ENCODE results near the gene RAPGEF5. TPM values are rescaled to one million over a fixed set of nuclear protein-coding genes. Genes with fewer than 3 reads are reported as not detected.

RAPGEF5 gene
- total and polyA plus RNA-seq, 4 donors = 16.1 to 308 (median 61.4) TPM

DNA sequence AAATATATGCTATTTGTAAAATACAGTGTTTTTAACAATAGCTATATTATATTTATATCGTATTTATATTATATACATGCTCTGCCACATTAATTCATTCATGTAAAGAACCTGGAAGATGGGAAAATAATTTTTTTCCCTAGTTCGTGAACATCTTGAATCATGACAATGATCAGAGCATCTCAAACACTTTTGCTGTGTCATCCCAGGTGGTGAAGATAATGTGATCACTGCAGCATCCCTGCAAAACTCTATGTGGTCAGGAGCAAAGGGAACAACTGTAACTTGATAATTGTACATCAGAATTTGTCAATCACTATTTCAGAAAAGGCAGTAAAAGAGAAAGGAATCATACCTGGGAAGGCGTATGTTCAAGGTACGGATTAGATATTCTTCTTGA is 39.3 kb downstream of the RAPGEF5 start:
- no peak overlapping the region for H3K4me3 ChIP-seq
- no peak for DNase-seq

DNA sequence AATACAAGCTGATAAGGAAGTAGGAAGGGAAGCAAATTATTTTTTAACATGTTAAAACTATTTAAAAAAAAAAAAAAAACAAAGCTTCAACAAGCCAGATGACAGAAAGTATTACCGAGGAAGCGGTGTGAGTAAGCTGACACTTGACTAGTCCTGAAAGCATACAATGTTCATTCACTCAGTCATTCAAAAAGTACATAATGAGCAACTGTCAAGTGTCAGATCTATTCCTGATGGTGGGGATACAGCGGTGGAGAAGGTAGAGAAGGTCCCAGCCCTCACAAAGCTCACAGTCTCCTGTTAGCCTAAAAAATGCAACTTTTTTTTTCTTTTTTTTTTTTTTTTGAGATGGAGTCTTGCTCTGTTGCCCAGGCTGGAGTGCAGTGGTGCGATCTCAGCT is 40.0 kb downstream of the RAPGEF5 start:
- Histone ChIP-seq H3K4me1 (ENCODE audit: control insufficient read depth in 5 of 5, insufficient read depth in 5 of 5, low read length in 5 of 5) (peaks cover 0 to 2% (median 0%) of the 10 kb centered on the region in 5 donors), H3K9me3 (ENCODE audit: control insufficient read depth in 4 of 4, insufficient read depth in 3 of 4, low read length in 3 of 4) (no peaks in the 10 kb centered on the region), H3K27me3 (ENCODE audit: control insufficient read depth in 3 of 3, insufficient read depth in 3 of 3, low read length in 2 of 3) (no peaks in the 10 kb centered on the region), H3K9ac (ENCODE audit: insufficient read depth in 1 of 2, low read length in 2 of 2) (no peak overlapping the region), H3K27ac (ENCODE audit: low read depth in 1 of 2, low read length in 1 of 2) (no peak overlapping the region), H3K36me3 (ENCODE audit: control insufficient read depth in 4 of 4, insufficient read depth in 4 of 4, low read length in 4 of 4) (peaks cover 0 to 1% (median 0%) of the 10 kb centered on the region in 4 donors), H3K4me3 (no peak overlapping the region)
- DNase-seq (no peak), ATAC-seq (ENCODE audit: insufficient read depth, low FRiP score) (no peak)
- TF ChIP-seq, protein P1, sequence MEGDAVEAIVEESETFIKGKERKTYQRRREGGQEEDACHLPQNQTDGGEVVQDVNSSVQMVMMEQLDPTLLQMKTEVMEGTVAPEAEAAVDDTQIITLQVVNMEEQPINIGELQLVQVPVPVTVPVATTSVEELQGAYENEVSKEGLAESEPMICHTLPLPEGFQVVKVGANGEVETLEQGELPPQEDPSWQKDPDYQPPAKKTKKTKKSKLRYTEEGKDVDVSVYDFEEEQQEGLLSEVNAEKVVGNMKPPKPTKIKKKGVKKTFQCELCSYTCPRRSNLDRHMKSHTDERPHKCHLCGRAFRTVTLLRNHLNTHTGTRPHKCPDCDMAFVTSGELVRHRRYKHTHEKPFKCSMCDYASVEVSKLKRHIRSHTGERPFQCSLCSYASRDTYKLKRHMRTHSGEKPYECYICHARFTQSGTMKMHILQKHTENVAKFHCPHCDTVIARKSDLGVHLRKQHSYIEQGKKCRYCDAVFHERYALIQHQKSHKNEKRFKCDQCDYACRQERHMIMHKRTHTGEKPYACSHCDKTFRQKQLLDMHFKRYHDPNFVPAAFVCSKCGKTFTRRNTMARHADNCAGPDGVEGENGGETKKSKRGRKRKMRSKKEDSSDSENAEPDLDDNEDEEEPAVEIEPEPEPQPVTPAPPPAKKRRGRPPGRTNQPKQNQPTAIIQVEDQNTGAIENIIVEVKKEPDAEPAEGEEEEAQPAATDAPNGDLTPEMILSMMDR (IDR thresholded peaks at IDR 0.05; ENCODE audit: control extremely low read depth, extremely low read depth) = no peak
- 89 to 91% methylated on average over 4 of the region's 4 CpGs for WGBS, 2 donors

More for the DNA sequence above, 39.3 kb downstream of the RAPGEF5 start:
- TF ChIP-seq, protein P1 (IDR thresholded peaks at IDR 0.05; ENCODE audit: control extremely low read depth, extremely low read depth) = no peak
- Histone ChIP-seq H3K9ac (ENCODE audit: insufficient read depth in 1 of 2, low read length in 2 of 2) (no peak overlapping the region), H3K4me1 (ENCODE audit: control insufficient read depth in 5 of 5, insufficient read depth in 5 of 5, low read length in 5 of 5) (peaks cover 0 to 2% (median 0%) of the 10 kb centered on the region in 5 donors), H3K9me3 (ENCODE audit: control insufficient read depth in 4 of 4, insufficient read depth in 3 of 4, low read length in 3 of 4) (no peaks in the 10 kb centered on the region), H3K27me3 (ENCODE audit: control insufficient read depth in 3 of 3, insufficient read depth in 3 of 3, low read length in 2 of 3) (no peaks in the 10 kb centered on the region), H3K36me3 (ENCODE audit: control insufficient read depth in 4 of 4, insufficient read depth in 4 of 4, low read length in 4 of 4) (no peaks in the 10 kb centered on the region), H3K27ac (ENCODE audit: low read depth in 1 of 2, low read length in 1 of 2) (no peak overlapping the region)
- ATAC-seq (ENCODE audit: insufficient read depth, low FRiP score) = no peak
- WGBS, 2 donors = 94 to 96% methylated on average over 4 of the region's 4 CpGs

DNA sequence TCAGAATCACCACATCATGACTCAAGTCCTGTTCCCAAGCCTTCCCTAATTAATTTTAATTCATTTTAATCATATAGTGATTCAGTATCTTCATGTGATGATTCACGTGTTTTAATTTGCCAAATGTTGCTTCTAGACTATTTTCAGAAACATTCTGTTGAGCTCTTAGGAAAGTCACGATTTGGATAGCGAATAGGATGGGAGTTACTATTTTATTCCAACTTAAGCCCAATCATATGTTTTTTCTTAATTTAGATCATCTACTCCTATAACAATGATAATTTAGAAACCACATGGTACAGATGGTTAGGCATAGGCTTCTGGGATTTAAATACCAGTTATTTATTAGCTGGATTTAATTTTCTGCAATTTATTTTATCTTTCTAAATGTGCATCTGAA is 49.1 kb downstream of the RAPGEF5 start:
- no peak for DNase-seq
- no peaks in the 10 kb centered on the region for H3K27me3 ChIP-seq (ENCODE audit: control insufficient read depth in 3 of 3, insufficient read depth in 3 of 3, low read length in 2 of 3)
- 96% methylated on average over 3 of the region's 3 CpGs for WGBS, 2 donors
- no peak overlapping the region for H3K27ac ChIP-seq (ENCODE audit: low read depth in 1 of 2, low read length in 1 of 2)
- TF ChIP-seq, protein P1 (IDR thresholded peaks at IDR 0.05; ENCODE audit: control extremely low read depth, extremely low read depth) = no peak
- no peaks in the 10 kb centered on the region for H3K9me3 ChIP-seq (ENCODE audit: control insufficient read depth in 4 of 4, insufficient read depth in 3 of 4, low read length in 3 of 4)
- peaks cover 0 to 3% (median 0%) of the 10 kb centered on the region in 4 donors for H3K36me3 ChIP-seq (ENCODE audit: control insufficient read depth in 4 of 4, insufficient read depth in 4 of 4, low read length in 4 of 4)
- ATAC-seq (ENCODE audit: insufficient read depth, low FRiP score) = no peak
- H3K4me1 ChIP-seq (ENCODE audit: control insufficient read depth in 5 of 5, insufficient read depth in 5 of 5, low read length in 5 of 5) = peaks cover 0 to 2% (median 0%) of the 10 kb centered on the region in 5 donors
- H3K9ac ChIP-seq (ENCODE audit: insufficient read depth in 1 of 2, low read length in 2 of 2) = no peak overlapping the region
- H3K4me3 ChIP-seq = no peak overlapping the region

DNA sequence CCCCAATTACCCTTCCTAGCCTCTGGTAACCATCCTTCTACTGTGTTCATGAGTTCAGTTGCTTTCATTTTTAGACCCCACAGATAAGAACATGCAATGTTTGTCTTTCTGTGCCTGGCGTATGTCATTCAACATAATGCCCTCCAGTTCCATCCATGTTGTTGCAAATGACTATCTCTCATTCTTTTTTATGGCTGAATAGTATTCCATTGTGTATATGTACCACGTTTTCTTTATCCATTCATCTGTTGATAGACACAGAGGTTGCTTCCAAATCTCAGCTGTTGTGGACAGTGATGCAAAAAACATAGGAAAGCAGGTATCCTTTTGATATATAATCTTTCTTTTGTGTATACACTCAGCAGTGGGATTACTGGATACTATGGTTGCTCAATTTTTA is 51.2 kb downstream of the RAPGEF5 start:
- ATAC-seq (ENCODE audit: insufficient read depth, low FRiP score) = no peak
- DNase-seq = no peak
- Histone ChIP-seq H3K36me3 (ENCODE audit: control insufficient read depth in 4 of 4, insufficient read depth in 4 of 4, low read length in 4 of 4) (peaks cover 0 to 2% (median 0%) of the 10 kb centered on the region in 4 donors), H3K4me1 (ENCODE audit: control insufficient read depth in 5 of 5, insufficient read depth in 5 of 5, low read length in 5 of 5) (peaks cover 0 to 3% (median 0%) of the 10 kb centered on the region in 5 donors), H3K27me3 (ENCODE audit: control insufficient read depth in 3 of 3, insufficient read depth in 3 of 3, low read length in 2 of 3) (no peaks in the 10 kb centered on the region), H3K9ac (ENCODE audit: insufficient read depth in 1 of 2, low read length in 2 of 2) (no peak overlapping the region), H3K4me3 (no peak overlapping the region), H3K9me3 (ENCODE audit: control insufficient read depth in 4 of 4, insufficient read depth in 3 of 4, low read length in 3 of 4) (no peaks in the 10 kb centered on the region), H3K27ac (ENCODE audit: low read depth in 1 of 2, low read length in 1 of 2) (no peak overlapping the region)
- TF ChIP-seq, protein P1 (IDR thresholded peaks at IDR 0.05; ENCODE audit: control extremely low read depth, extremely low read depth) = no peak
- WGBS, 2 donors = 94 to 96% methylated on average over 2 of the region's 2 CpGs

Measured in lung (tissue), 12 donors.